HCT116 (cell line): Measurements from ENCODE around the gene PRKX. TPM values are rescaled to one million over a fixed set of nuclear protein-coding genes. Genes with fewer than 3 reads are reported as not detected.

Experiments
- ATAC-seq: fragments of 200-7000 bp; cut with Tn5 transposase; 2 replicates; pipeline ENCODE4 v1.9.1; 2020; ENCODE audit warnings: mild to moderate bottlenecking, moderate library complexity
- BruUV-seq: library from RNA; stranded (reverse); fragments of 400-500 nt; replicated peaks from 2 replicates; lab custom pipeline; 2021; lab: Mats Ljungman, UMichigan
- CTCF ChIA-PET: fragments of 300-600 bp; sonication (Branson Sonifier 250); formaldehyde crosslinking; loops from one replicate; lab custom pipeline; 2021; ENCODE audit warnings: antibody characterized with exemption; lab: Charles Lee
- POLR2A ChIA-PET: fragments of 300-600, 350-600 bp; sonication (Branson Sonifier 250); formaldehyde crosslinking; loops from one replicate; lab custom pipeline; 2021; ENCODE audit warnings: antibody characterized with exemption; lab: Charles Lee
- RAD21 ChIA-PET, 2 experiments: fragments of 300-600 bp; sonication (Branson Sonifier 250); formaldehyde crosslinking; loops; one replicate each; lab custom pipeline; 2023; ENCODE audit warnings: low total read pairs in 2 of 2; ENCODE audit not compliant: uncharacterized antibody in 2 of 2, unreplicated experiment in 2 of 2, low non-redundant PET in 1 of 2; lab: Charles Lee
- DNase-seq: peaks from one replicate; pipeline ENCODE4 v3.0.0-alpha.2; 2010; ENCODE audit warnings: low read depth, low spot score
- H2AFZ ChIP-seq: fragments of 200-600 bp; shearing (Covaris generic), sonication (generic); 2 replicates; pipeline ENCODE4 v1.6.1; 2017; ENCODE audit warnings: low read depth, mixed run types, mixed read lengths, antibody characterized with exemption, low read length; ENCODE audit not compliant: poor library complexity, severe bottlenecking
- H3K27ac ChIP-seq: 2 replicates; pipeline ENCODE4 v1.5.1; 2012; ENCODE audit warnings: low read depth, low read length
- H3K27me3 ChIP-seq: fragments of 200-600 bp; sonication (generic); 2 replicates; pipeline ENCODE4 v1.6.1; 2016; ENCODE audit warnings: mixed run types, low read length, mixed read lengths; ENCODE audit not compliant: insufficient read depth
- H3K36me3 ChIP-seq, 2 experiments: fragments of 200-500 bp in 1 of 2; fragments of 200-600 bp in 1 of 2; sonication (Bioruptor generic) in 1 of 2; sonication (generic) in 1 of 2; 2 replicates each; pipeline versions ENCODE4 v1.5.1 to v1.6.1; 2014 to 2016; ENCODE audit warnings: low read length in 2 of 2, inconsistent platforms in 1 of 2, mixed read lengths in 1 of 2, mixed run types in 1 of 2; ENCODE audit not compliant: insufficient read depth in 2 of 2, control insufficient read depth in 1 of 2
- H3K4me1 ChIP-seq, 2 experiments: fragments of 200-600 bp in 1 of 2; sonication (generic) in 1 of 2; 2 replicates each; pipeline versions ENCODE4 v1.5.1 to v1.6.1; 2012 to 2017; ENCODE audit warnings: low read length in 2 of 2, inconsistent platforms in 1 of 2, mild to moderate bottlenecking in 1 of 2, mixed read lengths in 1 of 2, mixed run types in 1 of 2, moderate library complexity in 1 of 2; ENCODE audit not compliant: insufficient read depth in 2 of 2, control insufficient read depth in 1 of 2
- H3K4me2 ChIP-seq: fragments of 200-600 bp; sonication (generic); 2 replicates; pipeline ENCODE4 v1.6.1; 2017; ENCODE audit warnings: mixed run types, low read length, mixed read lengths
- H3K4me3 ChIP-seq, 2 experiments: fragments of 200-600 bp in 1 of 2; sonication (generic) in 1 of 2; replicated peaks in 1 of 2; 2 replicates each; pipeline ENCODE4 v1.5.1; 2011 to 2016; ENCODE audit warnings: low read length in 2 of 2, control low read depth in 1 of 2, low read depth in 1 of 2, mild to moderate bottlenecking in 1 of 2, mixed read lengths in 1 of 2, mixed run types in 1 of 2
- H3K79me2 ChIP-seq: fragments of 200-600 bp; sonication (generic); 2 replicates; pipeline ENCODE4 v1.6.1; 2017; ENCODE audit warnings: mild to moderate bottlenecking, mixed run types, low read length, moderate library complexity, mixed read lengths; ENCODE audit not compliant: insufficient read depth
- H3K9ac ChIP-seq: fragments of 200-600 bp; sonication (generic); 2 replicates; pipeline ENCODE4 v1.6.1; 2016; ENCODE audit warnings: low read length, mixed read lengths
- H3K9me2 ChIP-seq: fragments of 200-600 bp; sonication (generic), shearing (Covaris generic); 2 replicates; pipeline ENCODE4 v1.6.1; 2017; ENCODE audit warnings: mixed run types, mild to moderate bottlenecking, moderate library complexity; ENCODE audit not compliant: insufficient read depth
- H3K9me3 ChIP-seq, 2 experiments: fragments of 200-500 bp in 1 of 2; fragments of 200-600 bp in 1 of 2; sonication (Bioruptor generic) in 1 of 2; sonication (generic) in 1 of 2; 2 replicates each; pipeline ENCODE4 v1.6.1; 2014 to 2017; ENCODE audit warnings: low read length in 2 of 2, mixed read lengths in 2 of 2, inconsistent platforms in 1 of 2, low read depth in 1 of 2, mild to moderate bottlenecking in 1 of 2, mixed run types in 1 of 2, moderate library complexity in 1 of 2; ENCODE audit not compliant: control insufficient read depth in 1 of 2, insufficient read depth in 1 of 2
- H4K20me1 ChIP-seq: fragments of 200-600 bp; sonication (generic), shearing (Covaris generic); 2 replicates; pipeline ENCODE4 v1.6.1; 2017; ENCODE audit warnings: mixed run types, mild to moderate bottlenecking, moderate library complexity; ENCODE audit not compliant: insufficient read depth
- ATF3 ChIP-seq: IDR thresholded peaks from 2 replicates; pipeline ENCODE4 v1.6.1; 2012
- CBX3 ChIP-seq: IDR thresholded peaks from 2 replicates; pipeline ENCODE4 v1.6.1; 2012; ENCODE audit warnings: low read depth
- CEBPB ChIP-seq: IDR thresholded peaks from 2 replicates; pipeline ENCODE4 v1.6.1; 2012; ENCODE audit warnings: low read depth
- CTCF ChIP-seq, 3 experiments: fragments of 200-600 bp in 1 of 3; sonication (generic) in 1 of 3; IDR thresholded peaks in 2 of 3; conservative IDR thresholded peaks in 1 of 3; 2 replicates each; pipeline ENCODE4 v1.5.1; 2012 to 2017; ENCODE audit warnings: low read depth in 2 of 3, low read length in 2 of 3, antibody characterized with exemption in 1 of 3, borderline replicate concordance in 1 of 3, control low read depth in 1 of 3, mild to moderate bottlenecking in 1 of 3, mixed read lengths in 1 of 3, mixed run types in 1 of 3, moderate library complexity in 1 of 3; ENCODE audit not compliant: insufficient read depth in 1 of 3
- ELF1 ChIP-seq: IDR thresholded peaks from 2 replicates; pipeline ENCODE4 v1.6.1; 2012; ENCODE audit warnings: low read depth, borderline replicate concordance
- EZH2 ChIP-seq: fragments of 200-600 bp; sonication (generic); IDR thresholded peaks from 2 replicates; pipeline ENCODE4 v1.6.1; 2017; ENCODE audit warnings: antibody characterized with exemption, mixed run types
- EZH2phosphoT487 ChIP-seq: fragments of 200-600 bp; IDR thresholded peaks from 2 replicates; pipeline ENCODE4 v1.6.1; 2018; ENCODE audit warnings: antibody characterized with exemption, borderline replicate concordance
- FOSL1 ChIP-seq: IDR thresholded peaks from 2 replicates; pipeline ENCODE4 v1.6.1; 2012; ENCODE audit warnings: low read depth
- JUND ChIP-seq: IDR thresholded peaks from 2 replicates; pipeline ENCODE4 v1.6.1; 2012
- MAX ChIP-seq: IDR thresholded peaks from 2 replicates; pipeline ENCODE4 v1.6.1; 2012
- POLR2A ChIP-seq: IDR thresholded peaks from 2 replicates; pipeline ENCODE4 v1.7.0; 2011; ENCODE audit warnings: borderline replicate concordance; ENCODE audit not compliant: insufficient read depth, insufficient read length; ENCODE audit errors: extremely low read depth
- POLR2AphosphoS5 ChIP-seq: IDR thresholded peaks from 2 replicates; pipeline ENCODE4 v1.6.1; 2011; ENCODE audit warnings: mild to moderate bottlenecking, low read depth, low read length, moderate library complexity
- RAD21 ChIP-seq: IDR thresholded peaks from 2 replicates; pipeline ENCODE4 v1.6.1; 2012; ENCODE audit warnings: low read depth, mild to moderate bottlenecking
- SP1 ChIP-seq: IDR thresholded peaks from 2 replicates; pipeline ENCODE4 v1.6.1; 2012; ENCODE audit warnings: low read depth
- SRF ChIP-seq: IDR thresholded peaks from 2 replicates; pipeline ENCODE4 v1.6.1; 2012; ENCODE audit warnings: low read depth
- TCF7L2 ChIP-seq: IDR thresholded peaks from 2 replicates; pipeline ENCODE4 v1.7.0; 2011; ENCODE audit warnings: borderline replicate concordance, inconsistent platforms; ENCODE audit not compliant: insufficient read depth, insufficient read length; ENCODE audit errors: extremely low read depth
- YY1 ChIP-seq: IDR thresholded peaks from 2 replicates; pipeline ENCODE4 v1.6.1; 2011; ENCODE audit warnings: low read length, low read depth, moderate library complexity, mild to moderate bottlenecking; ENCODE audit not compliant: insufficient replicate concordance; ENCODE audit errors: extremely low read depth
- ZBTB33 ChIP-seq: IDR thresholded peaks from 2 replicates; pipeline ENCODE4 v1.6.1; 2011; ENCODE audit warnings: mild to moderate bottlenecking, low read length, moderate library complexity; ENCODE audit not compliant: insufficient replicate concordance; ENCODE audit errors: extremely low read depth
- ZFX ChIP-seq: fragments of 450-650 bp; IDR thresholded peaks from 2 replicates; pipeline ENCODE4 v1.6.1; 2017
- ZNF274 ChIP-seq: fragments of 200-500 bp; sonication (Bioruptor generic); IDR thresholded peaks from 2 replicates; pipeline ENCODE4 v1.6.1; 2014; ENCODE audit warnings: mild to moderate bottlenecking, low read depth, low read length, inconsistent platforms
- intact Hi-C: fragments of 100-400 bp; cut with micrococcal nuclease; formaldehyde crosslinking; loops from 2 replicates; pipeline ENCODE4 v1.10.0; 2022
- total RNA-seq: library from RNA; stranded (reverse); gene quantifications from one replicate; pipeline ENCODE4 v1.2.1, GENCODE V29; 2021; ENCODE audit not compliant: unreplicated experiment

Gene PRKX
- total RNA-seq, 1 experiment from 2014 or later, result 26.7 TPM

- Histone ChIP-seq H3K9ac (no peak overlapping the region), H3K4me2 (no peak overlapping the region), H3K36me3 (no peaks in the 10 kb centered on the region), H3K4me3 (no peak overlapping the region), H3K9me3 (no peaks in the 10 kb centered on the region), H2AFZ (no peak overlapping the region), H3K79me2 (no peaks in the 10 kb centered on the region), H3K4me1 (no peaks in the 10 kb centered on the region), H3K9me2 (no peaks in the 10 kb centered on the region), H3K27ac (no peak overlapping the region), H4K20me1 (no peaks in the 10 kb centered on the region), H3K27me3 (no peaks in the 10 kb centered on the region)
- POLR2A ChIA-PET, result no interaction called here
- BruUV-seq, result no TSS peak
- no peak for ATAC-seq
- no peak for DNase-seq
- RAD21 ChIA-PET, result no interaction called here
- no peak for TF ChIP-seq CBX3
- no peak for TF ChIP-seq FOSL1
- no peak for TF ChIP-seq ELF1
- TF ChIP-seq RAD21, result no peak
- no peak for TF ChIP-seq SRF
- no peak for TF ChIP-seq CTCF (IDR thresholded peaks at IDR 0.05 in 2 of 3, conservative IDR thresholded peaks at IDR 0.05 in 1 of 3; ENCODE audit: borderline replicate concordance in 1 of 3, insufficient read depth in 1 of 3, low read depth in 2 of 3, low read length in 2 of 3)
- TF ChIP-seq EZH2, result no peak
- TF ChIP-seq POLR2AphosphoS5, result no peak
- TF ChIP-seq MAX, result no peak
- no peak for TF ChIP-seq ATF3
- TF ChIP-seq CEBPB, result no peak
- TF ChIP-seq ZNF274, result no peak
- TF ChIP-seq ZFX, result no peak
- TF ChIP-seq SP1, result no peak
- TF ChIP-seq JUND, result no peak
- TF ChIP-seq YY1, result no peak
- no peak for TF ChIP-seq POLR2A
- TF ChIP-seq TCF7L2, result no peak
- no peak for TF ChIP-seq ZBTB33
- TF ChIP-seq EZH2phosphoT487, result no peak
- intact Hi-C loops, result no loop called here
- CTCF ChIA-PET, result no interaction called here
These were observed 46.5 kb downstream of the PRKX start for GRCh38 chrX:3666975-3667374.
